ENCODE measurements around the gene TECPR2.

Gene TECPR2

DNA sequence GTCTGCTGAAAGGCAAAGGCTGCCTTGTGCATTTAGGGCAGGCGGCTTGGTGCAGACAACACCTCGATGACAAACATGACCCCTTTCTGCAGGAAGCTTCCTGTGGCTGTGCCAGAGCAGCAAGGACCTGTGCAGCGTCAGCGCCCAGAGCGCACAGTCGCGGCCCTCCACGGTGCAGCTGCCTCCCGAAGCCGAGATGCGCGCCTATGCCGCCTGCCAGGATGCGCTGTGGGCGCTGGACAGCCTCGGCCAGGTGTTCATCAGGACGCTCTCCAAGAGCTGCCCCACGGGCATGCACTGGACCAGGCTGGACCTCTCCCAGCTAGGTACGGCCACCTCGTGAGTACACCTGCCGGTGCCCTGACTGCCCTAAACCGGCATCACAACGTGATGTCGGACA lies 89.6 kb downstream of the TECPR2 start:
- TF ChIP-seq ZC3H10 (CRISPR knock-in tag; IDR thresholded peaks at IDR 0.05) (no peak), SNAI2 (CRISPR knock-in tag; IDR thresholded peaks at IDR 0.05) (no peak), ISL1 (CRISPR knock-in tag; IDR thresholded peaks at IDR 0.05) (no peak), PATZ1 (CRISPR knock-in tag; IDR thresholded peaks at IDR 0.05; ENCODE audit: borderline replicate concordance) (no peak), TOX (CRISPR knock-in tag; IDR thresholded peaks at IDR 0.05; ENCODE audit: borderline replicate concordance) (no peak), RARB (CRISPR knock-in tag; IDR thresholded peaks at IDR 0.05) (no peak), CSDC2 (CRISPR knock-in tag; IDR thresholded peaks at IDR 0.05) (no peak), ZNF70 (CRISPR knock-in tag; IDR thresholded peaks at IDR 0.05) (no peak)
- no peak for ATAC-seq

- ATAC-seq: no peak; the same call in 2 of the 3 replicates
- TF ChIP-seq ARNTL (CRISPR knock-in tag; IDR thresholded peaks at IDR 0.05; ENCODE audit: borderline replicate concordance, low read depth) (no peak), TOX (CRISPR knock-in tag; IDR thresholded peaks at IDR 0.05; ENCODE audit: borderline replicate concordance) (no peak), BACH2 (CRISPR knock-in tag; IDR thresholded peaks at IDR 0.05; ENCODE audit: borderline replicate concordance) (no peak), ZNF70 (CRISPR knock-in tag; IDR thresholded peaks at IDR 0.05) (no peak), SNAI2 (CRISPR knock-in tag; IDR thresholded peaks at IDR 0.05) (no peak), RARB (CRISPR knock-in tag; IDR thresholded peaks at IDR 0.05) (no peak), OSR1 (CRISPR knock-in tag; IDR thresholded peaks at IDR 0.05) (no peak), ISL1 (CRISPR knock-in tag; IDR thresholded peaks at IDR 0.05) (no peak), CSRNP3 (CRISPR knock-in tag; IDR thresholded peaks at IDR 0.05) (no peak), CREB5 (CRISPR knock-in tag; IDR thresholded peaks at IDR 0.05; ENCODE audit: low read depth) (no peak), ESRRG (CRISPR knock-in tag; IDR thresholded peaks at IDR 0.05) (no peak), TSHZ2 (CRISPR knock-in tag; IDR thresholded peaks at IDR 0.05) (no peak), ZFP3 (CRISPR knock-in tag; IDR thresholded peaks at IDR 0.05) (no peak), PATZ1 (CRISPR knock-in tag; IDR thresholded peaks at IDR 0.05; ENCODE audit: borderline replicate concordance) (no peak), ZNF565 (CRISPR knock-in tag; conservative IDR thresholded peaks at IDR 0.05; ENCODE audit: low read depth) (no peak), ZFP30 (CRISPR knock-in tag; IDR thresholded peaks at IDR 0.05) (no peak), GLIS3 (CRISPR knock-in tag; IDR thresholded peaks at IDR 0.05) (no peak), POU6F1 (CRISPR knock-in tag; IDR thresholded peaks at IDR 0.05; ENCODE audit: borderline replicate concordance, low read depth) (no peak), ZC3H10 (CRISPR knock-in tag; IDR thresholded peaks at IDR 0.05) (no peak), CSDC2 (CRISPR knock-in tag; IDR thresholded peaks at IDR 0.05) (no peak)
Observed at GRCh38 chr14:102454711-102455110, 92.0 kb downstream of the TECPR2 start.

All from SK-N-SH treated with all-trans-retinoic acid at 6 μM for 48 hours (cell line).